ENCODE data around the gene KRT36.

KRT36 gene

DNA sequence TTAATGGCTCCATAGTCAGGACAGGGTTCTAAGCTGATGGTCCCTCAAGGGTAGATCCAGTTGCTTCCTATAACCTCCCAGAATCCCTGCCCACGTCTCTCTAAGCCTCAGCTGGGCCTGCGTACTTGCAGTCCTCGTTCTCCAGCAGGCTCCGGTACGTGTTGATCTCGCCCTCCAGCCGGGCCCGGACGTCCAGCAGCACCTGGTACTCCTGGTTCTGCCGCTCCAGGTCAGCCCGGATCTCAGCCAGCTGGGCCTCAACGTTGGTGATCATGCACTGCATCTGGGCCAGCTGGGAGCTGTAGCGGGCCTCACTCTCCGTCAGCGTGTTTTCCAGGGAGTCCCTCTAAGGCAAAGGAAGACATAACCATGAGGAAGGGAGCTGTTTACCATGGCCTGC, 27.0 kb downstream of the KRT36 start:
- no peaks in the 10 kb centered on the region for H3K9me2 ChIP-seq (ENCODE audit: low read depth, low read length)
- H3K9me3 ChIP-seq (ENCODE audit: low read length): no peaks in the 10 kb centered on the region
- peaks cover 4% of the 10 kb centered on the region; the same call in 1 of the 2 replicates for H3K27me3 ChIP-seq (ENCODE audit: insufficient read depth, low read length)
- no peaks in the 10 kb centered on the region for H3K4me1 ChIP-seq (ENCODE audit: insufficient read depth, low read length, severe bottlenecking)
- no peaks in the 10 kb centered on the region for H4K20me1 ChIP-seq (ENCODE audit: insufficient read depth, low read length)
- H3K27ac ChIP-seq (ENCODE audit: low read depth, low read length, poor library complexity, severe bottlenecking): no peak overlapping the region
- no peak overlapping the region for H3K4me2 ChIP-seq (ENCODE audit: low read length)
- H3K9ac ChIP-seq (ENCODE audit: low read length): no peak overlapping the region
- H3F3A ChIP-seq (ENCODE audit: insufficient read depth, low read length): no peaks in the 10 kb centered on the region
- H3K36me3 ChIP-seq (ENCODE audit: insufficient read depth, low read length): no peaks in the 10 kb centered on the region
- no peak for TF ChIP-seq EZH2 (IDR thresholded peaks at IDR 0.05; ENCODE audit: borderline replicate concordance, low read length)
- TF ChIP-seq, protein P1, sequence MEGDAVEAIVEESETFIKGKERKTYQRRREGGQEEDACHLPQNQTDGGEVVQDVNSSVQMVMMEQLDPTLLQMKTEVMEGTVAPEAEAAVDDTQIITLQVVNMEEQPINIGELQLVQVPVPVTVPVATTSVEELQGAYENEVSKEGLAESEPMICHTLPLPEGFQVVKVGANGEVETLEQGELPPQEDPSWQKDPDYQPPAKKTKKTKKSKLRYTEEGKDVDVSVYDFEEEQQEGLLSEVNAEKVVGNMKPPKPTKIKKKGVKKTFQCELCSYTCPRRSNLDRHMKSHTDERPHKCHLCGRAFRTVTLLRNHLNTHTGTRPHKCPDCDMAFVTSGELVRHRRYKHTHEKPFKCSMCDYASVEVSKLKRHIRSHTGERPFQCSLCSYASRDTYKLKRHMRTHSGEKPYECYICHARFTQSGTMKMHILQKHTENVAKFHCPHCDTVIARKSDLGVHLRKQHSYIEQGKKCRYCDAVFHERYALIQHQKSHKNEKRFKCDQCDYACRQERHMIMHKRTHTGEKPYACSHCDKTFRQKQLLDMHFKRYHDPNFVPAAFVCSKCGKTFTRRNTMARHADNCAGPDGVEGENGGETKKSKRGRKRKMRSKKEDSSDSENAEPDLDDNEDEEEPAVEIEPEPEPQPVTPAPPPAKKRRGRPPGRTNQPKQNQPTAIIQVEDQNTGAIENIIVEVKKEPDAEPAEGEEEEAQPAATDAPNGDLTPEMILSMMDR (IDR thresholded peaks at IDR 0.05; ENCODE audit: low read length): no peak
- no peak overlapping the region for H2AFZ ChIP-seq (ENCODE audit: low read length)
- no peak overlapping the region for H3K4me3 ChIP-seq (ENCODE audit: low read depth, low read length, poor library complexity, severe bottlenecking)
- no peaks in the 10 kb centered on the region for H3K79me2 ChIP-seq (ENCODE audit: insufficient read depth, low read length)

DNA sequence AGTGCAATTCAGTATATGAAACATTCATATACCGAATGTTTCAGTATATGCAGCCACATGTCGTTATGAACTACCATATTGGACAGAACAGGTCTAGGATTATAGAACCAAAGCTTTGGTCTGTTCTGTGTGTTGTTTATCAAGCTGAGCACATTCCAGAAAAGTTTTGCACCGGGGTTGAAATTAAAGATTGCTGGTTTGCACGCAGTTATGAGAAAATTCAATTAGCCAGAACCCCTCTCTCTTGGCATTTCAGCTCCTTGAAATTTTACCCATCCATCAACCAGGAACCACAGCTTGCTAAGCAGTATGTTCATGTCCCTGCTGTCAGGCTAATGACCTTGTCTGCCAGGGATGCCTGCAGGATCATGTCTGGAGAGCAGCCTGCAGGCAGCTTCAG, 32.0 kb downstream of the KRT36 start:
- Histone ChIP-seq H3K27ac (ENCODE audit: low read depth, low read length, poor library complexity, severe bottlenecking) (no peak overlapping the region), H3K4me2 (ENCODE audit: low read length) (no peak overlapping the region), H3K27me3 (ENCODE audit: insufficient read depth, low read length) (peaks cover 4% of the 10 kb centered on the region; the same call in 1 of the 2 replicates), H3K9ac (ENCODE audit: low read length) (no peak overlapping the region), H3K9me2 (ENCODE audit: low read depth, low read length) (no peaks in the 10 kb centered on the region), H3K4me1 (ENCODE audit: insufficient read depth, low read length, severe bottlenecking) (no peaks in the 10 kb centered on the region), H3F3A (ENCODE audit: insufficient read depth, low read length) (no peaks in the 10 kb centered on the region), H3K36me3 (ENCODE audit: insufficient read depth, low read length) (no peaks in the 10 kb centered on the region), H2AFZ (ENCODE audit: low read length) (no peak overlapping the region), H3K79me2 (ENCODE audit: insufficient read depth, low read length) (no peaks in the 10 kb centered on the region), H3K9me3 (ENCODE audit: low read length) (no peaks in the 10 kb centered on the region), H3K4me3 (ENCODE audit: low read depth, low read length, poor library complexity, severe bottlenecking) (no peak overlapping the region), H4K20me1 (ENCODE audit: insufficient read depth, low read length) (no peaks in the 10 kb centered on the region)
- TF ChIP-seq EZH2 (IDR thresholded peaks at IDR 0.05; ENCODE audit: borderline replicate concordance, low read length): no peak
- TF ChIP-seq, protein P1 (IDR thresholded peaks at IDR 0.05; ENCODE audit: low read length): no peak

GRCh38 chr17:41456204-41456603, 33.5 kb downstream of the KRT36 start:
- Histone ChIP-seq H3K27me3 (ENCODE audit: insufficient read depth, low read length) (peaks cover 4% of the 10 kb centered on the region; the same call in 1 of the 2 replicates), H3K79me2 (ENCODE audit: insufficient read depth, low read length) (no peaks in the 10 kb centered on the region)

More at GRCh38 chr17:41456204-41456603, 33.5 kb downstream of the KRT36 start:
- H3K9me3 ChIP-seq (ENCODE audit: low read length): no peaks in the 10 kb centered on the region
- no peaks in the 10 kb centered on the region for H4K20me1 ChIP-seq (ENCODE audit: insufficient read depth, low read length)
- no peak overlapping the region for H3K4me3 ChIP-seq (ENCODE audit: low read depth, low read length, poor library complexity, severe bottlenecking)
- no peak overlapping the region for H3K27ac ChIP-seq (ENCODE audit: low read depth, low read length, poor library complexity, severe bottlenecking)
- no peak overlapping the region for H3K9ac ChIP-seq (ENCODE audit: low read length)
- H2AFZ ChIP-seq (ENCODE audit: low read length): no peak overlapping the region
- H3F3A ChIP-seq (ENCODE audit: insufficient read depth, low read length): no peaks in the 10 kb centered on the region
- H3K36me3 ChIP-seq (ENCODE audit: insufficient read depth, low read length): no peaks in the 10 kb centered on the region
- no peaks in the 10 kb centered on the region for H3K9me2 ChIP-seq (ENCODE audit: low read depth, low read length)
- TF ChIP-seq, protein P1 (IDR thresholded peaks at IDR 0.05; ENCODE audit: low read length): no peak
- TF ChIP-seq EZH2 (IDR thresholded peaks at IDR 0.05; ENCODE audit: borderline replicate concordance, low read length): no peak
- H3K4me2 ChIP-seq (ENCODE audit: low read length): no peak overlapping the region
- H3K4me1 ChIP-seq (ENCODE audit: insufficient read depth, low read length, severe bottlenecking): no peaks in the 10 kb centered on the region

Data from OCI-LY1 (cell line).